GM20000 (cell line): ENCODE data around the gene BICDL2.

Source experiments
- DNase-seq: peaks from one replicate; pipeline ENCODE4 v3.0.0; 2012; ENCODE audit warnings: low spot score
- CTCF ChIP-seq: IDR thresholded peaks from 2 replicates; pipeline ENCODE4 v1.5.1; 2012; ENCODE audit warnings: mild to moderate bottlenecking, control low read depth; ENCODE audit errors: extremely low read depth, missing control alignments

The BICDL2 gene

GRCh38 chr16:3027983-3028715 lies 8.6 kb downstream of the BICDL2 start:
- TF ChIP-seq CTCF = peak; percentile 95
- DNase-seq = peak; percentile 96

- DNase-seq = no peak
- TF ChIP-seq CTCF = no peak
Measured at GRCh38 chr16:3027489-3027795, 9.3 kb downstream of the BICDL2 start.

- TF ChIP-seq CTCF = no peak
- DNase-seq = no peak
Measured at GRCh38 chr16:3026609-3027488, 9.9 kb downstream of the BICDL2 start.

- TF ChIP-seq CTCF = no peak
- no peak for DNase-seq
Measured at GRCh38 chr16:3026003-3026378, 10.8 kb downstream of the BICDL2 start.

- no peak for DNase-seq
- no peak for TF ChIP-seq CTCF
Measured at GRCh38 chr16:3025032-3026002, 11.4 kb downstream of the BICDL2 start.

GRCh38 chr16:3023669-3024478 lies 12.9 kb downstream of the BICDL2 start, which contains the start of the genes HCFC1R1 and THOC6:
Gene HCFC1R1, minus strand, starts transcription at chr16:3023942. Its CDS starts 1 bp downstream, at chr16:3023941.
Gene THOC6, plus strand, starts transcription at chr16:3024035. Its CDS starts 292 bp downstream, at chr16:3024327.
- TF ChIP-seq CTCF = no peak
- peak; percentile 93 for DNase-seq
